Measurements from ENCODE around the gene NAP1L4.

DNA sequence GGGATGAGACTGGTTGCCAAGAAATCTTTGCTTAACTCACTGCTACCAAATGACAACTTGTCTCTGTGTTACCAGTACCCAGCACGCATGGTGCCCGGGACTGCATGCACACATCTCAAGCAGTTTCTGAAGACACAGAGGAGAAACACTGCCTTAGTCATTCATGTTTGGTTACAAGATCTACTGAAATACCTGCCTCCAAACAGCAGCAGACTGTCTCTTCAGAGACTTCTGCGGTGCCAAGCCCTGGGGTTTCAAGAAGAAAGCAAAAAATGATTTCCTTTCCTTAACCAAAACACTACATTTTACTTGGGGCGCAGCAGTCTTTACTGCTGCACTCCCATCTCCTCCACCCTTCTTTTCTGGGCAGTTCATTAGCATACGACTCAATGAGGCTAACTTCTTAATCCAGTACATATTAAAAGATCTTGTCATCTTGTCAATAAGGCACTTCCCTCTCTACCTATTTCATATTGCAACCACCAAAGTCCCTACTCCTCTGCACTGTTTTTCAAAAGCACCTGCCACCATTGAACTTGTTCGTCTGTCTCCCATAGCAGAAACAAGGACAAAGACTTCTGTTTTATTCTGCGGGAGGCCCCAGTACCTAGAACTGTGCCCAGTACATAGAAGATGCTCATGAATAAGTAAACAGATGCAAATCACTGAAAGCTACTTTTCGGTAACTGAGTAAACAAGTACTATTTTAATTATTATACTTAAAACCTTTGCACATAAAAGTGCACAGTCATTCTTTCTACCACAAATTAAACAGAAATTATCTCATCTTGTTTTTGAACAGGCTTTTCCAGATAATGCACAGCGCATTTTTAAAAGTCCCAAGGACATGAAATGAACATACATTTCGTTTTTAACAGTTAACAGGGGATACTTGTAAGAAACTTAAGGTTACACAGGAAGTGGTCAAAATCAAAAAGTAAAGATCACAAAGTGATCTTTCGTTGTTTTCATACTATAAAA lies 4.0 kb downstream of the NAP1L4 start:
- TF ChIP-seq CTCF (IDR thresholded peaks at IDR 0.05 in 2 of 3, conservative IDR thresholded peaks at IDR 0.05 in 1 of 3; ENCODE audit: borderline replicate concordance in 1 of 3, insufficient read depth in 1 of 3, low read depth in 2 of 3, low read length in 2 of 3) (no peak), CEBPB (IDR thresholded peaks at IDR 0.05; ENCODE audit: low read depth) (no peak), YY1 (IDR thresholded peaks at IDR 0.05; ENCODE audit: extremely low read depth, insufficient replicate concordance, low read depth, low read length) (no peak), EZH2phosphoT487 (IDR thresholded peaks at IDR 0.05; ENCODE audit: borderline replicate concordance) (no peak), EZH2 (IDR thresholded peaks at IDR 0.05) (no peak), TCF7L2 (IDR thresholded peaks at IDR 0.05; ENCODE audit: borderline replicate concordance, extremely low read depth, insufficient read depth, insufficient read length) (no peak), ZNF274 (IDR thresholded peaks at IDR 0.05; ENCODE audit: low read depth, low read length) (no peak), POLR2A (IDR thresholded peaks at IDR 0.05; ENCODE audit: borderline replicate concordance, extremely low read depth, insufficient read depth, insufficient read length) (no peak), EGR1 (IDR thresholded peaks at IDR 0.05; ENCODE audit: low read depth) (no peak), ZFX (IDR thresholded peaks at IDR 0.05) (no peak), SIN3A (IDR thresholded peaks at IDR 0.05; ENCODE audit: low read depth) (no peak), SRF (IDR thresholded peaks at IDR 0.05; ENCODE audit: low read depth) (no peak), FOSL1 (IDR thresholded peaks at IDR 0.05; ENCODE audit: low read depth) (no peak)
- TF ChIP-seq, protein P1, sequence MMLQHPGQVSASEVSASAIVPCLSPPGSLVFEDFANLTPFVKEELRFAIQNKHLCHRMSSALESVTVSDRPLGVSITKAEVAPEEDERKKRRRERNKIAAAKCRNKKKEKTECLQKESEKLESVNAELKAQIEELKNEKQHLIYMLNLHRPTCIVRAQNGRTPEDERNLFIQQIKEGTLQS (IDR thresholded peaks at IDR 0.05), result no peak

Measured in HCT116 (cell line).